Stimulated activated CD8-positive, alpha-beta memory T cell treated with anti-CD3 and anti-CD28 coated beads, Interleukin-7, amount 100 ng/mL, for 4 hours (primary cell): ENCODE results near the gene PRKAB2.
"Not testable (repeated sequence)": the region's sequence is repeated elsewhere in the genome, so short reads cannot be mapped to it uniquely, and the experiment has no call there.

Source experiments
- DNase-seq, 2 donors: peaks; one replicate each; pipeline ENCODE4 v3.0.0-alpha.2; 2020; ENCODE audit warnings: low read depth in 2 of 2

The PRKAB2 gene, protein sequence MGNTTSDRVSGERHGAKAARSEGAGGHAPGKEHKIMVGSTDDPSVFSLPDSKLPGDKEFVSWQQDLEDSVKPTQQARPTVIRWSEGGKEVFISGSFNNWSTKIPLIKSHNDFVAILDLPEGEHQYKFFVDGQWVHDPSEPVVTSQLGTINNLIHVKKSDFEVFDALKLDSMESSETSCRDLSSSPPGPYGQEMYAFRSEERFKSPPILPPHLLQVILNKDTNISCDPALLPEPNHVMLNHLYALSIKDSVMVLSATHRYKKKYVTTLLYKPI

DNA sequence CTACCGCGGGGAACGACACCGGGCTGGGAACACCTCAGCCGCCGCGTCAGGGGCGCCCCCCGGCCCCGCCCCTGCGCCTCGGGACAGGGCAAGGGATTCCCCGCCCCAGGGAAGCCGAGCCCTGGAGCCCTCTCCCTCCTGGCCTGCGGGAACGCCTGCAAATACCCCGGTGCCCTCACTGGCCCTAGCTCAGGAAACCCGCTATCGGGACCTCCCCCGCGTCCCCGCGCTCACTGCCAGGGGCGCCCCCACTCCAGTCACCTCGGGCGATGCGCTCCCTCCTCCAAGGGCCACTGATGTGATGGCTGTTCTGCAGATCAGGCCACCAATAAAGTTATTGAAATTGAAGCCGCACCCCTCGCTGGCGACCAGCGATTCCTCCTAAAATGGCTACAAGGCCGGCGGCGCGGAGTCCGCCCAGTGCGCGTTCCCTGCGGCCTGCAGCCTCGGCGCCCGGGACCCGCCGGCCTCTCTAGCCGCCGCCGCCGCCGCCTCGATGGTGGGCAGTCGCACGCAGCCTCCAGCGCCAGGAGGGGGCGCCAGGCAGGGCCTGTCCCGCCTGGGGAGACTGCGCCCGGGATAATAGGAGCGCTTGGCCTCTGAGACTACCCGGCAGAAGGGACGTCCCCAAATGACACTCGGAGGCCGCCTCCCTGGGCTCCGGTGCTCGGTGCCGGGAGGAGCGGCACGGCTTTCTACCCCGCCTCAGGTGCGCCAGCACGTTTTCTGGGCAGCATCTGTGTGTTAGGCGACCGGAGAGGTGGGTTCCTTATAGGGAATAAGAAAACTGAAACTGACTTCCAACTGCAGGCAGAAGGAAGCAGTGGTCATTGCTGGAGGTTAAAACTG lies at the start of gene PRKAB2:
Gene PRKAB2, minus strand, starts transcription at position 303 of the 849 bp plus-strand sequence. CDS start 326 bp downstream, outside the sequence.
- DNase-seq: peak; percentile 75 to 85

DNA sequence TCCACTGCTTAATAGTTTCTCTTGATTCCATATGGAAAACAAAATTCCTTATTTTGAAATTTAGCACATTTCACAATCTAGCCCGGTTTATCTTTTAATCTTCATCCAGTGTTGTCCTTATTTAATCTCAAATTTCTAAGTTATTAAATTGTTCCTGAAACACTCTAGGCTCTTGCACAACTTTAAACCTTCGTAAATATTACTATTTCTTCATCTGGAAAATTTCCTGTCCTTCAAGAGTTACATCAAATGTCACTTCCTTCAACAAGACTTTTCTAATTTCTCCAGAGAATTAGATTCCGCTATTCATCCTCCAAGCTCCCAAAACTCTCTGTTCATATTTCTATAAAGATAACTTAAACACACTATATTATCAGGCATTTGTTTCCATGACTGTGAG lies 46.3 kb upstream of the PRKAB2 start:
- DNase-seq: no peak

DNA sequence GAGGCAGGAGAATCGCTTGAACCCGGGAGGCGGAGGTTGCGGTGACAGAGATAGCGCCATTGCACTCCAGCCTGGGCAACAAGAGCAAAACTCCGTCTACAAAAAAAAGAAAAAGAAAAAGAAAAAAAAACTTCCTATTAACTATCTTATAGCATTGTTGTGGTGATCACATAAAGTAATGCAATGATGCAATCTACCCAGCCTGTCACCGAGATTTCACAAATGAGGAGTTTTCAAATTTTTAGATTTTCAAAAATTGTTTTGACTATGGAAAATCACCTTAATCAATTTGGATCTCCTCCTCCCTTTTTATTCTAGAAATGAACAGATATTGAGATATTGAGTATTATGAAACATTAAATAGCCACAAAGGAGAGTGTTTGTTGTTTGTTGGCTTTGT lies 44.9 kb upstream of the PRKAB2 start:
- no peak for DNase-seq

DNA sequence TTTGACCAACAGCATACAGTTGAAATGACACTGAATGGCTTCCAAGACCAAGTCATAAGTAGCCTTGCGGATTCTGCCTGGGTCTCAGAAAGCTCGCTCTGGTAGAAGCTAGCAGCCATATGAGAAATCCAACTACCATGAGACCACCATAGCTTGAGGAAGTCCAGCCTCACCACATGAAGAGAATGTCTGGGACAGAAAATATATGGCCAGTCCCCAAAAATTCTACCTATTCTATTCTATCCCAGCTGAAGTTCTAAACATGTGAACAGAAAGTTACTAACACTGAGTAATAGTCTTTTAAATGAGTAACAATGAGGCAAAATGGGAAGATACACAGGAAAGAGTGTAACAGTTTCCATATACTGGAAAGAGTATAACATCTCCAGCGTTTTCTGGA lies 43.9 kb upstream of the PRKAB2 start:
- DNase-seq: no peak

DNA sequence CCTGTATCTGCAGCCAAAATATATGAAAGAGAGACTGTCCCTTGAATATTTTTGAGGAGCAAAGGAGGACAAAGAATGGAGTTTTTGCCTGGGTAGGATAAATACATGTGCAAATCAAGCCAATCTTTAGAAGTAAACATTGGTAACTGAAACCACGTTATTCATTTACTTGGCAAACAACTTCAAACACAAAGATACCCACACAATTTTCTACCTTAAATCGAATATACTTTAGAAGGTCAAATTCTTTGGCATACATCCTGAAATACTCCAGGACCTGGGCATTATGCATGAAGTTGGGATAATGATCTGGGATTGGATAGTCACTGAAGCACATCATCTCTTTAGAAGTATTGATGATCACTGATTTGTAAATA lies 43.3 kb upstream of the PRKAB2 start:
- no peak for DNase-seq

DNA sequence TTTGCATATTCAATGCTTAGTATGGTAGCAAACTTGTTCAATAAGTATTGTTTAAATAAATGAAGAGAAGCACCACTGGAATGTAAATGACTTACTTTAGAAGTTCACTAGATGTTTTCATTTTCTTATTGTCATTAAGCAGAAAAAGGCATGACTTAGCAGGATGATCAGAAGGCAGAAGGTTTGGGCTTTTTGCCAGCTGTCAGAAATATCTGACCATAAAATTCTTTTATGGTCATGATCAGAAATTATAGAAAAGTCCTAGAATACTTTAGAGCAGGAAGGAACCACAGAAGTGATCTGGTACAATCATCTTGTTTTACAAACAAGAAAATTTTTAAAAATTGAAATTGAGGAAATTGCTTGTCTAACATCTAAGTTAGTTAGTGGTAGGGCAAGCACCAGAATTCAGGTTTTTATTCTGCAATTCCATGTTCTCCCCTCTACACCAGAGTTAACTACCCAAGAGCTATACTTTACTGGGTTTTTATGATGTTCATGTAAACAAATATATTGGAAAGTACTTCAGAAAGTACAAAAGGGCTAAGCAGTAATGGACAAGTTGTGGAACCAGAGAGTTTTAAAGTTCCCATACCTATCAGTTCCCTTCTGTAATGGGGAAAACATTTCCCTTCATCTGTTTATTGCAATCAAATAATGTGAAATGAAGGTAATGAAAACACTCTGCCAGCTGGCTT lies 42.7 kb upstream of the PRKAB2 start:
- no peak for DNase-seq

DNA sequence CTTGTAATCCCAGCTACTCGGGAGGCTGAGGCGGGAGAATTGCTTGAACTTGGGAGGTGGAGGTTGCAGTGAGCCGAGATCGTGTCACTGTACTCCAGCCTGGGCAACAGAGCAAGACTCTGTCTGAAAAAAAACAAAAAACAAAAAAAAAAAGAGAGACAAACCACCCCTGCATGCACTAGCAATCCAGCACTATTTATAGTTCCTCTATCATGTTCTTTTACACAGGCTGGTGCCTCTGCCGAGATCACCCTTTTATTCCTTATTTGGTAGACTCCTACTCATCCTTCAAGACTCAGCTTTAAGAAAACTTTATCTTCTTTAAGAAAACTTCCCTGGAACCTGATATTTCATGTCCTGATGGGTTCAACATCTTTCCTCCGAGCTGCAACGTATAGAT lies 42.1 kb upstream of the PRKAB2 start:
- no peak for DNase-seq

DNA sequence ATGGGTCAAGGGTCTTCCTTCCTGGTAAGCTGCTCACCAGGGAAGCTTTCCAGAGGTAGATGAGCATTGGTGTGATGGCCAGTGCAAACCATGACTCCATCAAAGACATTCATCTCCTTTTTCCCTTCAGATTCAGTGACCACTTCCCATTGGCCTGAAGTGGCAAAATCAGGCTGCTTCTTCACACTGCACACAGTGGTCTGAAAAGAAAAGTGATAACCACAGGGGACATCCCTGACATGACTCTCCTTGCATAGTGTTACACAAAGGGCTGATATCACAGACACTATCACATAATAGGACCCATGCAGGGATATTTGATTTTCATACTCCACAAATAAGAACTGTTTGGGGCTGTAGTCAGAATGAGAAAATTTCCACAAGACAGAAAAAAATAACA lies 41.0 kb upstream of the PRKAB2 start:
- no peak for DNase-seq

DNA sequence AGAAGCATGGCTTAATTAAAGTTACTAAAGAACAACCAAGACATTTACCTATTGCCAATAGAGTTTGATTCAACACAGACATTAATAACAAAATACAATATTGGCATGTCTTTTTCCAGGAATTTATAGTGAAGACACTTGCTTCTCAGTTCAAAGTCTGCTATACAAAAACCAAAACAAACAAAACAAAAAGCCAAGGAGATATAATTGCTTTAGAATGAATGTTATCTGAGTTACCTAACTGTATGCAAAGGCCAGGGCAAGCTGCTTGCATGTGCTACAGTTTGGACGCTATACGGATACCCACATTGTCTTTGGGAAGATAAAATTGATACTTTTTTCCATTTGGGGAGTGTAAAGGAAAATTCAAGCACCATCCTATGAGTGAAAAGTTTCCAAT lies 39.3 kb upstream of the PRKAB2 start:
- DNase-seq: no peak

DNA sequence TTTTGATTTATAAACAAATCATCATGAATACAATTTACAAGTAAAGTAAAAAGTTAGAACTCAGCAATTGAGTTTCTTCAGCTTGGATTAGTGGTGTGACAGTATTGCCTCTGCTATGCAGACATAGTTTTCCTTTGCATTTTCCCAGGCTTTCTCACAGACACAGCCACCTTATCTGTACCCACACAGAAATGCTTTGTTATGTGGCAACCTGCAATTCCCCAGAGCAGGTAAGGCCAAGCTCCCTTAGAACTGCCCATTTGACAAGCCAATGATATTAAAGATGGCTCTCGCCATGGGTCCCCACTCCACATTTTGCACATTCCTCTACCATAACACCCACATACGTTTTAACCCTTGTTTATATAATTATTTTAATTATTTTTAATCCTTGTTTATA lies 38.7 kb upstream of the PRKAB2 start:
- DNase-seq: no peak

DNA sequence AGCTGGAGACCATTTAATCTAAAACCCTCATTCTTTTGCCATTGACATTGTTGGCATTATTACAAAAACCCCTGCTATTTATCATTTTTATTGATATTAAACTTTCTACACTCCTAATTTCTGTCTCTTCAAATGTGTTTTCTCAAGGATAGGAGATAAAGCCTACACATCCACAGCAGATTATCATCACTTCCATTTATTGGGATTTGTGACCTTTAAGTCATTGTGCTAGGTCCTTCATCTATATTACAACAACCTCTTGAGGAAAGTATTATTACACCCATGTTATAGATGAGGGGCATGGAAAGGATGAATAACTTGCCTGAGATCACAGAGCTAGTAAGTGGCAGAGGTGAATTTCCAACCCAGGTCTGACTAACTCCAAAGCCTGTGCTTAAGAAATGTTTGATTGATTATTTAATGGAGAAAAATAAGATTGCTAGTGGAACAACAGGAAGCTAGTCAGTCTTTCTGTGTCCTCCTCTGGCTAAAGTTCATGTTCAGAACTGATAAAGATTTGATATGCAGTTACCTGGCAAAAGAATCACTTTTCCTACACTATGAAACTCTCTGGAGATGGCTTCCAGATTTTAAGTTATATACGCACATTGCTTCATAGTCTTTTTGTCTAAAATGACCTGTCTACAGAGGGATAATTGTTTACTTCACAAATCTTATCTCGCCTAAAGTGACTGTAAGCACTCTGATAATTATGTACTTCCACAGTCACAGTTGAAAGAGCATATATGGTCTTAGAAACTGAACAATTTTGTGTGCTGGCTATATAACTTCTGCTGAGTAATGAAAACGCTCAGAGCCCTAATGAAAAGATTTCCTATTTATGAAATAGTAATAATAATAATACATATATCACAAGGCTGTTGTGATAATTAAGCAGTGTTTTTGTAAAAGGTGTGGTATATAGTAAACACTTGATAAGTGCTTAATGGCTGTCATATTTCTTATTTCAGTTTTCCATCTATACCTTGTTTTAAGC lies 37.9 kb upstream of the PRKAB2 start:
- DNase-seq: no peak

DNA sequence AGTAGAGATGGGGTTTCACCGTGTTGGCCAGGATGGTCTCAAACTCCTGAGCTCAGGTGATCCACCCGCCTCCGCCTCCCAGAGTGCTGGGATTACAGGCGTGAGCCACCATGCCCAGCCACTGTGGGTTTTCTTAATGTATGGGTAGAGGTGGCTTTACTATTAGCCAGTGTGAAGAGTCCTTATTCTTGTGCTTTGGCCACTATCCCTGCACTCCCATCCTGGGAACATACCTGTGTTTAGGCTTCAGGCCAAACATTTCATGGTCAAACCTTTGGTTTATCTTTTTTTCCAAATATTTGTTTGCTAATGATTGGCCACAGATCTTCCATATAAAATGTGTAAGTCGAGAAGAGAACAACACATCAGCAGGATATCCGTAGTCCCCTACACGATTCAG lies 36.3 kb upstream of the PRKAB2 start:
- DNase-seq: no peak

DNA sequence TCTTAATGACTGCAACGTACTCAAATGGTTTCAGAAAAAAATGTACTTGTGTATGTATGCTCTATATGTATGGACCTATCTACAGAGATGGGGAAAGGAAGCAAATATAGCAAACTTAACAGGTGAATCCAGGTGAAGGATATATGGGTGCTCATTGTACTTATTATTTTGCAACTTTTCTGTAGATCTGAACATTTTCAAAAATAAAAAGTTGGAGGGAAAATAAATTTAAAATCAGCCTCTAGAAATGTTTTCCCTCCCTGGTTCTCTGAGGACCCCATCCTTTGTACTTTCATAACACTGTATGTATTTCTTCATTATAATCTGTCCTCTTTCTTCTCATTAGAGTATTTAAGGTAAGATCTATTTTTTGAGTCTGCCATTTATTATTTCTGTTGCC lies 34.9 kb upstream of the PRKAB2 start:
- no peak for DNase-seq

DNA sequence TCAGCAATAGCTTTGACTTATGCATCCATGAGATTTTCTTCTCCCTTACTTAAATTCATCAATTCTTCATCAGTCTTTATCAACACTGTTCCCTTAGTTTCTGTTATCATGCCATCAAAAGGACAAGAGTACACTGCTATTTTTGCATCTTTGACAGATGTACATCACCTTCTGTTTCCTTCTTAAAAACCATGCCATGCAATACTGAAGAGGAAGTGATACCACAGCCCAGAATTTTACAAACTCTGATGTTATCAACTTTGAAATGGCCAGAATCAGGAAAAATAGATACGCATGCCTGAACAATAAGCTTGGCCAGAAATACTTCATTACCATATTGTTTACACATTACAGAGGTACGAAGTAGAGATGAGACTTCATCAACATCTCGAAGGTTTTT lies 31.8 kb upstream of the PRKAB2 start:
- DNase-seq: no peak

DNA sequence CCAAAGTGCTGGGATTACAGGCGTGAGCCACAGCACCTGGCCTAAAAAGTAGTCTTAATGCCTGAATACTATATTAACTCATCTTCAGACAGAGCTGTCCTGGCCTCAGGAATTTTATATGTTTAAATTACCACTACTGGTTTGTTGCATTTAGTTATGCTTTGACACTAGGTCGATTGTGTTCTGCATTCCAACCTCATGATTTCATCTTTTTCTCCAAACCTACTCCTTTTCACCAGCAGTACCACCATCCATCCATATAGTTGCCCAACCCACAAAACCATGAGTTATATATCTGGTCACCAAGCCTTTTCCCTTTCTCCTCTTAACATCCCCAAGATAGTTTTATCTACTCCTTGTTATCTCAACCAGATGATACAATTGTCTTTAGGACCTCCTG lies 30.3 kb upstream of the PRKAB2 start:
- no peak for DNase-seq

DNA sequence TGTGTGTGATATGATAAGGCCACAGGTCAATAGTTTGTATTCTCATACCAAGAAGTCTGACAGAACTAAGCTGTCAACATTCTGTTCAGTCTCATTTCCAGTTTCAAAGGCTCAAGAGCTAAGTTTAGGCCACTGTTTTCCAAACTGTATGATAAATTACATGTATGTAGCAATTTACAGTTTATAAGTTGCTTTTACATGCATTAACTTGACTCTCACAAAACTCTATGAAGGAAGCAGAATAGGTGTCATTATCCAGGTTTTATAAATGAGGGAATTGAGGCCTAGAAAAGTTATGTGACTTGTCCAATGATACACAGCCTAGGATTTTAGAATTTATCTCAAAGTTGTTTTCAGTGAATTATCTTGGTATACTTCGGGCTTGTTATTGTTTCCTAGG lies 29.5 kb upstream of the PRKAB2 start:
- no peak for DNase-seq

DNA sequence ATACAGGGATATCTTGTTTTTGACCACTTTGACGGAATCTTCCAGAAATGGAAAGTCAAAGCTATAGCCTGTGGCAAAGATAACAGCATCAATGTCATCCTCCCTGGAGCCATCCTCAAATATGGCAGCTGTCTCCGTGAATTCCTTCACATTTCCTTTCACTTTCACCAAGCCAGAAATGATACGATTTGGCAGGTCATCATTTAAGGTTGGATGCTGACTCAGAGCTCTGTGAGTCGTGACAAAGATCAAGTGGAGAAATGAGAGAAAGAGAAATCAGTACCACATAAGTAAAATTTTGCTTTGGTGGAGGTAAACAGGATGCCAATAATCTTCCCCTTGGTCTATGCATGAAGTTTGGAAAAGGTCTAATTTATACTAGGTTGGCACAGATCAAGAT lies 29.0 kb upstream of the PRKAB2 start:
- no peak for DNase-seq

DNA sequence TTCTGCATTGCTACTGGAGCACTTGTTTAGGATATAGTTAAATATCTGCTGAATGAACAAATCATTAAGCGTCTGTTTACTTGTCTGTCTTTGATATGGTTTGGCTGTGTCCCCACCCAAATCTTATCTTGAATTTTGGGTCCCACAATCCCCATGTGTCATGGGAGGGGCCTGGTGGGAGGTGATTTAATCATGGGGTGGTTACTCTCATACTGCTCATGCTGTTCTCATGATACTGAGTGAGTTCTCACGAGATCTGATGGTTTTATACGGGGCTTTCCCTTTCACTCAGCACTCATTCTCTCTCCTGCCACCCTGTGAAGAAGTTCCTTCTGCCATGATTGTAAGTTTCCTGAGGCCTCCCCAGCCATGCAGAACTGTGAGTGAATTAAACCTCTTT lies 25.1 kb upstream of the PRKAB2 start:
- not testable (repeated sequence) for DNase-seq

DNA sequence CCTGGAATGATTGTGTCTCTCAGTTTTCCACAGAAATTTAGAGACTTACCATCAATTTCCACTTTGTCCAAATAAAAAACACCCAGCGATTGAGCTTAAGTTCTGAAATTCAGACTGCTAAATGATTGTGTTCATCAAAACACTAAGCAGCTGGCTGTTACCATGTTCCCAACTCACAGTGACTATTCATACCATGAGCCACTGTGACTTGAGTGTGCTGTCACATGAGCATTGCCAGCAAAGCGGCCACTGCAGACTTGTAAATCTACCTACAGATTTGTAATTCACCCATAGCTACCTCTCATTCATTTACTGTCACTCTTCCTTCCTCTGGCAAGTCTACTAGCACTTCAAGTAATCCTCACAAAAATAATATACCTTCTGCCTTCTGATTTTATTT lies 17.2 kb upstream of the PRKAB2 start:
- DNase-seq: no peak

DNA sequence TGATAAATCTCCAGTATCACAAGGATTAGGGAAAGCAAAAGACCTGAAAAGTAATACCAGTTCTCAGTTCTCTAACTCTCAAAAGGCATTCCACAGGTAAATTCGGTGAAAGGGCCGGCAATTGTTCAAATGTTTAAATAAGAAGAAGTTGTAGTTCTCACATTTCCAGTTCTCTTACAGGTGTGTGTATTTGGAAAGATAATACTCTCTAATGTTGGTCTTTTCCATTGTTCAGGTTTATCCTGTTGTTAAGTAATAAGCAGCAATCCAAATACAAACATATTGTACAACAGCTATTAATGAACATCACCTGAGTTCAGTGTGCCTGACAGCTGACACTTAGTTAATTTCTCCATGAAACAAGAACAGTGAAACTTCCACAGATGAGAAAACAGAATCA lies 13.2 kb upstream of the PRKAB2 start:
- no peak for DNase-seq

DNA sequence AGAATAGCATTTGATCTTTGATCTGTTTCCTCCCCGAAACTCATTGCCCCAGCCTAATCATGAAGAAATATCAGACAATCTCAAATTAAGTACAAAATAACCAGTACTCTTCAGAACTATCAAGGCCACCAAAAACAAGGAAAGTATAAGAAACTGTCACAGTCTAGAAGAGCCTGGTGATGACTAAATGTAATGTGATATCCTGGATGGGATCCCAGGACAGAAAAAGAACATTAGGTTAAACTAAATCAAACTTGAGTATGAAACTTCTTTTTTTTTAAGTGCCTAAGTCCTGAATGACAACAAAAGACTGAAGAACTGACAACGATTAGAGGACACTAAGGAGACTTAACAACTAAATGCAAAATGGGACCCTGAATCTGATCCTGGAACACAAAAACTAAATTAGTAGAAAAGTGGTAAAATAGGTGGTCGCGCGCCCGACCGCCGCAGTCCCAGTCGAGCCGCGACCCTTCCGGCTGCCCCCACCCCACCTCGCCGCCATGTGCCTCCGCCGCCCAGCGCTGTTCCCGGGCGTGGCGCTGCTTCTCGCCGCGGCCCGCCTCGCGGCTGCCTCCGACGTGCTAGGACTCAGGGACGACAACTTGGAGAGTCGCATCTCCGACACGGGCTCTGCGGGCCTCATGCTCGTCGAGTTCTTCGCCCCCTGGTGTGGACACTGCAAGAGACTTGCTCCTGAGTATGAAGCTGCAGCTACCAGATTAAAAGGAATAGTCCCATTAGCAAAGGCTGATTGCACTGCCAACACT lies 5.5 kb upstream of the PRKAB2 start:
- no peak for DNase-seq
